Right ventricle myocardium superior (tissue), 1 donor: ENCODE measurements around the gene GPC5. TPM values are rescaled to one million over a fixed set of nuclear protein-coding genes. Genes with fewer than 3 reads are reported as not detected.

Experiments
- ATAC-seq: fragments of 200-7000 bp; cut with Tn5 transposase; one replicate; pipeline ENCODE4 v1.9.1; 2020; ENCODE audit warnings: mild to moderate bottlenecking; ENCODE audit not compliant: poor library complexity
- DNase-seq: peaks from one replicate; pipeline ENCODE4 v3.0.0-alpha.2; 2020
- intact Hi-C: fragments of 100-400 bp; cut with DNase I; formaldehyde crosslinking; loops from one replicate; pipeline ENCODE4 v1.11.2; 2022
- total RNA-seq: library from RNA; stranded (reverse); fragmentation: NEBNext Ultra II Directional; extraction: Animal tissue kit (Norgen Biotek cat#: 25700); gene quantifications from one replicate; pipeline ENCODE4 v1.2.1, GENCODE V29; 2021
- donor health status: DM: no; HTN: yes; CAD: no; lungs with severe emphysema.

Gene GPC5
- total RNA-seq, 1 donor from 2014 or later = 1.4 TPM

GRCh38 chr13:92297971-92298942, 899.8 kb downstream of the GPC5 start:
- no peak for ATAC-seq
- no peak for DNase-seq
- intact Hi-C loops = no loop called here

GRCh38 chr13:92300651-92301050, 902.2 kb downstream of the GPC5 start:
- DNase-seq (no peak), ATAC-seq (no peak)
- intact Hi-C loops = no loop called here

- intact Hi-C loops = no loop called here
- DNase-seq (no peak), ATAC-seq (peak; percentile 73)
Measured at GRCh38 chr13:92303428-92303827, 905.0 kb downstream of the GPC5 start.

DNA sequence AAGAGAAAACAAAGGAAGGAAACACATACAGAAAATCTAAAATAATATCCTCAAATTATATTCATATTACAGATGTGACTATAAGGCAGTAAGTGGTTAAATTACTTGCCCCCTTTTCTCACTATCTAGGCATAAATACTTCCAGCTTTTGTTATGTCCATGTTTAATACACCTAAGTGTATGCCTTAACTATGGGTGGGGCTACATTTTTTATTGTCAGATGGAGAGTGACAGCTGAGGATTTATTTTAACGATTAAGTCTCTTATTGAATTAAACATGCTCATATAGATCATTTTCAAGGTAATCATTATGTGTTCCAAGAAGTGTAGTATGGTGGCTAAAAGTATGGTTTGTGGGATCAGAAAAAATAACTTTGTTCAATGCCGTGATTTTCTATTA, 909.3 kb downstream of the GPC5 start:
- ATAC-seq = no peak
- intact Hi-C loops = no loop called here
- no peak for DNase-seq

DNA sequence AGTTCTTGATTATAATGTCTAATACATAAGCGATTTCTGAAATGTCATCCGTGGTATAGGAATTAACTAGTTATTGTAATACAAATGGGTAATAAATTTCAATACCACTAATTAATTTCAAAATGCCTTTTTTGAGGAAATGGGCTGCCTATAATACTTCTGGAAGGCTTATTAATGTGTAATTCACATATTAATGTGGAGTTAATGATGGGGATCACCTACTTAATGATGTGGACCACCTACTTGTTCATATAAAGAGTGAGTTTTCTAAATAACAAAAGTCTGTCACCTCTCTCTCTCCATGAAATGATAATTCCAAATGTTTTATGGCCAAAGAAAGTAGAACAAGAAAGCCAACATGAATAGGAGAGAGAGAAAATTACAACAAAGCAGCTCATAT, 914.4 kb downstream of the GPC5 start:
- DNase-seq (no peak), ATAC-seq (no peak)
- intact Hi-C loops = no loop called here

GRCh38 chr13:92313382-92313781, 915.0 kb downstream of the GPC5 start:
- intact Hi-C loops = no loop called here
- DNase-seq (no peak), ATAC-seq (no peak)

- intact Hi-C loops = no loop called here
- no peak for ATAC-seq
- no peak for DNase-seq
Measured at GRCh38 chr13:92315265-92315664, 916.8 kb downstream of the GPC5 start.

GRCh38 chr13:92316030-92316429, 917.6 kb downstream of the GPC5 start:
- DNase-seq (no peak), ATAC-seq (no peak)

DNA sequence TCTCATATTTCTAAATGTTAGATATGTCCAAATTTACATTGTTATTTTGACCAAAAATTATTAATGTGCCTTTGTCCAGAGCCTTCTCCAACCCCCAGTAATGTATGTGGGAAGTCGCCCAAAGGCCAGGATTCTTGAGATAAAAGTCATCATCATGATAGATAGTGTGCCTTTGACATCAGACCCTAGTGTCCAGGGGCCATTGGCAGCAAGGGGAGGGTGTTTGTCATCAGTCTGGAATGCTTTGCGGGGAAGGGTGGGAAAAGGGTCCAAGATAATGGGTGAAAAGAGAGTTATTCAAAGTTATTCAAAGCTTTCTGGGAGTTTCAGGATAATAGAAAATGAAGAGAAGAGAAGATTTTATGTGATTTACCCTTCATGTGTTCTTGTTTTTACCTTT, 918.6 kb downstream of the GPC5 start:
- intact Hi-C loops = no loop called here
- no peak for ATAC-seq
- DNase-seq = no peak

More at GRCh38 chr13:92316030-92316429, 917.6 kb downstream of the GPC5 start:
- intact Hi-C loops = no loop called here

DNA sequence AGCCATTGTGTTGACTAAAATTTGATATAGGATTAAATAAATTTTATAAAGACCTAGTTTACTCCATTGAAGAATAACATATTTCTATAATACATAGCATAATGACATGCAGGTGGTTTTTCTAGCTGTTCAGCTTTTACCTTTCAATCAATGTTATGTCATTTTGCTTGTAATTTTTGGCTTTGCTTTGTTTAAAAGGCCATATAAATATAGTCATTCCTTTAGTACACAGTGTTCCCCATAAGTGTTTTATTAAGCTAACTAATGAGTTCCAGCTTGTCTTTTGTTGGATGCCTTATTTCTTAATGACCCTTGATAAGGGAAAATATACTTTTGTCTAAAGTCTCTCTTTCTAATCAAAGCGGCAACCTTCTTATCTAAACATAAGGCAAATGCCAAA, 921.9 kb downstream of the GPC5 start:
- no peak for ATAC-seq
- no peak for DNase-seq
- intact Hi-C loops = no loop called here

DNA sequence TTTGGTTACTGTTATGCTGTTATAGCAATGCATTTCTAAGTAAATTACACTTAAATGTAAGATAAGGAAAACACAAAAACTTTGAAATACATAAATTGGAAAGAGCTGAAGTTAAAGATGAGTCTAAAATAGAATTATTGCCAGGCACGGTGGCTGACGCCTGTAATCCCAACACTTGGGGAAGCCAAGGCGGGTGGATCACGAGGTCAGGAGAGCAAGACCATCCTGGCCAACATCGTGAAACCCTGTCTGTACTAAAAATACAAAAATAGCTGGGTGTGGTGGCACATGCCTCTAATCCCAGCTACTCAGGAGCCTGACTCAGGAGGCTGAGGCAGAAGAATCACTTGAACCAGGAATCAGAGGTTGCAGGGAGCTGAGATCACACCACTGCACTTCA, 922.8 kb downstream of the GPC5 start:
- DNase-seq (no peak), ATAC-seq (no peak)
- intact Hi-C loops = no loop called here

DNA sequence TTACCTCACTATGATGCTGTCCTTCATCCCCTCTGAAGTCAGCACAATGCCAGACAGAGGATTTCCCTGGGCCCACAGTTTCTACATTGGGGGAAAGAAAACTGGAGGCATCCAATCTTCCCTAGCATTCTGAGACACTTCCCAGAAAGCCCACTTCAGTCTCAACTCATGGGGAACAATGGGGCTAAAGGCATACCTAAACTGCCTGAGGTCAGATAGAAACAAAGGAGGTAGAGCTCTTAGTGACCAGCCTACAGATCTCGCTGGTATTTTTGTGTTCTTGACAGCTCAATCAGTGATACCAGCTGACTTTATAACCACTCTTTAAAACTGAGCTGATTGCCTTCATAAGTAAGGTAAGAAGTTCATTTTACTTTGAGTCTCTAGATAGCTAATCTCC, 947.2 kb downstream of the GPC5 start:
- ATAC-seq (no peak), DNase-seq (no peak)

DNA sequence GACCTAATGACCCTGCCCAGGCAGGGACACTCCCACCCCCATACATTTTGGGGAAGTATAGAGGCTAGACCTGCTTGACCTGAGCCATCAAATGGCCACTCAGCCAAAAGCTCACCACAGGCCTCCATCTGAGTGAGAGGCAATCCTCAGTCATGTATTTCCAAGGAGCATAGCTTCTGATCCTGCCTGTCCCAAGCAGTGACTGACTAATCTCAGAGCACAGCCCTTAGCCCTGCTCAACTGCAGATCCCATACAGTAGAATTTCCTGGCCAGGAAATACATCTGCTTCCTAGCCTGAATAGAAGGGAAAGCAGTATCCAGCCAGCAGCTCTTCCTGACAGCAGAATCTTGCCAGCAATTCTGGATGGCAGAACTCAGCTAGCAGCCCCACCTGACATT, 947.6 kb downstream of the GPC5 start:
- DNase-seq (no peak), ATAC-seq (no peak)
- intact Hi-C loops = no loop called here

More for the DNA sequence above, 947.2 kb downstream of the GPC5 start:
- intact Hi-C loops = no loop called here

- no peak for DNase-seq
- intact Hi-C loops = no loop called here
- ATAC-seq = no peak
Measured at GRCh38 chr13:92354583-92354982, 956.2 kb downstream of the GPC5 start.

DNA sequence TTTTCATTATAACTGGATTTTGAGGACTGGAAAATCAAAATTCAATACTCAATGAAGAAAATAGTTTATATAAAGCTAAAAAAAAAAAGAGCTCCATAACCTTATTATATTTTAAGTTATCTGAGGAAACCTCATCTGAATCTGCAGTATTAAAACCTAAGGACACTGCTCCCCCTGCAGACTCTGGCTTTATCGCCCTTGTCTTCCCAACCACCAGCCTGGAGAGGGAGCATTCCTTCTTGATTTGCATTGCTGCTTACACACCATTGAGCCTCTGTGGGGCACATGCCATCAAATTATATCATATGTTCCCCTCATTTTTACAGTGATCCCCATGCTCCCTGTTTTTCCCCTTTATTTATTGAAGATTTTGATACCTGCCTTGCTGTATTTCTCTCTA, 956.8 kb downstream of the GPC5 start:
- DNase-seq = no peak
- intact Hi-C loops = loop anchor here (5.0 kb wide), 1 partner anchor 168 kb away; no protein-coding TSS in a partner anchor
- ATAC-seq = peak; percentile 29

GRCh38 chr13:92362717-92363116, 964.3 kb downstream of the GPC5 start:
- intact Hi-C loops = no loop called here
- no peak for ATAC-seq
- no peak for DNase-seq

- DNase-seq (no peak), ATAC-seq (no peak)
- intact Hi-C loops = no loop called here
Measured at GRCh38 chr13:92365904-92366303, 967.5 kb downstream of the GPC5 start.

DNA sequence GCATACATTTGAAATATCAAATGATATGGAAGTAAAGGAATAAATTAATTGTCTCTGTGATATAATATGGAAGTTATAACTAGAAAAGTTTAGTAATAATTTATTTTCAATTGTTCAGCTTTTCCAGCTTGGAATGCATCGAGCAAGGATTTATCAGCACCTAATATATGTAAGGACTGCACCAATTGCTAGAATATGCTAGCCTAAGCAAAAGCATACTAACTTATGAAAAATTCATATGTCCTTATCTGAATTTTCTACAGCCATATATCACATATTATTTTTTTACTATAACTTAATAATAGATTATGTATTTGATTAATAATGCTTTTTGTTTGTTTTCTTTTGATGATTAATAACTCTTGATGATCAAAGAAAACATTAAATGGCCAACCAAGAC, 979.0 kb downstream of the GPC5 start:
- intact Hi-C loops = no loop called here
- no peak for DNase-seq
- no peak for ATAC-seq

GRCh38 chr13:92379371-92379770, 981.0 kb downstream of the GPC5 start:
- DNase-seq = no peak
- no peak for ATAC-seq

GRCh38 chr13:92384410-92384809, 986.0 kb downstream of the GPC5 start:
- DNase-seq = no peak
- ATAC-seq = no peak
- intact Hi-C loops = no loop called here

More at GRCh38 chr13:92379371-92379770, 981.0 kb downstream of the GPC5 start:
- intact Hi-C loops = no loop called here
